ENCODE measurements around the gene COA3. TPM values are rescaled to one million over a fixed set of nuclear protein-coding genes. Genes with fewer than 3 reads are reported as not detected.
A peak's percentile ranks its signal among the peaks of the same experiment; 100 is the strongest.

Gene COA3
- total RNA-seq, 1 experiment from 2014 or later, result 54.2 TPM

DNA sequence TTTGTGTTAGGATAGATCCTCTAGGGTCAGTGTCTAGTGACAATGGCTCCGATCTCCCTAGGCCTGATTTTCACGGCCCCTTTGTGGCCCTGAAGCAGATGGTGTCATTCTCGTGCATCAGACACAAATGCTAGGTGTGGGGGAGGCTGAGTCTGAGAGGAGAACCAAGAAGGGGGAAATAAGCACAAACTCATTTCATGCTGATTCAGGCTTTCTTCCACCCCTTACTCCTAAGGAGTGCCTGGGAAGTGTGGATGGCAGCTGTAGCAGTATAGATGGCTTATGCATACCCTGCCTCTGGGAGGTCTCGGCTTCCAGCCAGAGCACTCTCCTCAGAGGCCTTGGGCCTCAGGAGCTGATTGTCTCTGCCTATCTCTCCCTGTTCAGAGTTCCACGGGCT, 19.9 kb downstream of the COA3 start (continued):
- TF ChIP-seq GTF2I (CRISPR knock-in tag; conservative IDR thresholded peaks at IDR 0.05), result no peak
- TF ChIP-seq FOXJ3 (CRISPR knock-in tag; IDR thresholded peaks at IDR 0.05; ENCODE audit: borderline replicate concordance), result no peak
- TF ChIP-seq, protein P1, sequence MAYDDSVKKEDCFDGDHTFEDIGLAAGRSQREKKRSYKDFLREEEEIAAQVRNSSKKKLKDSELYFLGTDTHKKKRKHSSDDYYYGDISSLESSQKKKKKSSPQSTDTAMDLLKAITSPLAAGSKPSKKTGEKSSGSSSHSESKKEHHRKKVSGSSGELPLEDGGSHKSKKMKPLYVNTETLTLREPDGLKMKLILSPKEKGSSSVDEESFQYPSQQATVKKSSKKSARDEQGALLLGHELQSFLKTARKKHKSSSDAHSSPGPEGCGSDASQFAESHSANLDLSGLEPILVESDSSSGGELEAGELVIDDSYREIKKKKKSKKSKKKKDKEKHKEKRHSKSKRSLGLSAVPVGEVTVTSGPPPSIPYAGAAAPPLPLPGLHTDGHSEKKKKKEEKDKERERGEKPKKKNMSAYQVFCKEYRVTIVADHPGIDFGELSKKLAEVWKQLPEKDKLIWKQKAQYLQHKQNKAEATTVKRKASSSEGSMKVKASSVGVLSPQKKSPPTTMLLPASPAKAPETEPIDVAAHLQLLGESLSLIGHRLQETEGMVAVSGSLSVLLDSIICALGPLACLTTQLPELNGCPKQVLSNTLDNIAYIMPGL (CRISPR knock-in tag; IDR thresholded peaks at IDR 0.05), result no peak
- TF ChIP-seq TEAD1 (CRISPR knock-in tag; IDR thresholded peaks at IDR 0.05), result no peak
- TF ChIP-seq NFYB (CRISPR knock-in tag; conservative IDR thresholded peaks at IDR 0.05; ENCODE audit: low read depth), result no peak
- TF ChIP-seq, protein P2, sequence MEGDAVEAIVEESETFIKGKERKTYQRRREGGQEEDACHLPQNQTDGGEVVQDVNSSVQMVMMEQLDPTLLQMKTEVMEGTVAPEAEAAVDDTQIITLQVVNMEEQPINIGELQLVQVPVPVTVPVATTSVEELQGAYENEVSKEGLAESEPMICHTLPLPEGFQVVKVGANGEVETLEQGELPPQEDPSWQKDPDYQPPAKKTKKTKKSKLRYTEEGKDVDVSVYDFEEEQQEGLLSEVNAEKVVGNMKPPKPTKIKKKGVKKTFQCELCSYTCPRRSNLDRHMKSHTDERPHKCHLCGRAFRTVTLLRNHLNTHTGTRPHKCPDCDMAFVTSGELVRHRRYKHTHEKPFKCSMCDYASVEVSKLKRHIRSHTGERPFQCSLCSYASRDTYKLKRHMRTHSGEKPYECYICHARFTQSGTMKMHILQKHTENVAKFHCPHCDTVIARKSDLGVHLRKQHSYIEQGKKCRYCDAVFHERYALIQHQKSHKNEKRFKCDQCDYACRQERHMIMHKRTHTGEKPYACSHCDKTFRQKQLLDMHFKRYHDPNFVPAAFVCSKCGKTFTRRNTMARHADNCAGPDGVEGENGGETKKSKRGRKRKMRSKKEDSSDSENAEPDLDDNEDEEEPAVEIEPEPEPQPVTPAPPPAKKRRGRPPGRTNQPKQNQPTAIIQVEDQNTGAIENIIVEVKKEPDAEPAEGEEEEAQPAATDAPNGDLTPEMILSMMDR (IDR thresholded peaks at IDR 0.05), result no peak

DNA sequence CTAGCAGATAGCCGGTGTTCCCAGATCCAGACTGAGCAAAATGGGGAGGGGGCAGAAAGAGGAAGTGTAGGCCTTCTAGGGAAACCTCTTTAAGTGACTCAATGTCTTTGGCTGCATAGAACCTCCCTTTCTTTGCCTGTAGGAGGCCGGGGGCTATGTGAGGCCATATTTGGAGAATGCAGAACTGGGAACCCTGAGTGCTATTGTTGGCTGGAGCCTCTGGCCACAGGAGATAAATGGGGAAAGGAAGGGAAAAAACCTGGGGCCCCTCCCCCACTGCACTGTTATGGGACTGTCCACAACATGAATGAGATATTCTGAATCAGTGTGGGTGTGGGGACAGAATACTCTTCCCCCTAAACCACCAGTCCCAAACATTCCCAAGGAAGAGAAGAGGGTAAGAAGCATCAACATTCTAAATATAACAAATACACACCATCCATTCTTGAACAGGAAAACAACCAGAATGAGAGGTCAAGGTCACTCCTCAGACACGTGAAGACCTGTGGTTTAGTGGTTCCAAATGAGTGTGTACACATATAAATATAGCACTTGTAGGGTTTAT, 22.9 kb downstream of the COA3 start:
- ChIA-PET CTCF (no interaction called here), POLR2A (no interaction called here)
- ATAC-seq, result no peak
- peak overlapping the region; percentile 99; the same call in 1 of the 2 replicates for H3K4me3 Mint-ChIP-seq
- no peaks in the 10 kb centered on the region for H3K9me3 Mint-ChIP-seq
- H3K27ac Mint-ChIP-seq, result no peak overlapping the region
- peaks cover 15% of the 10 kb centered on the region for H3K4me1 Mint-ChIP-seq
- H3K27me3 Mint-ChIP-seq (ENCODE audit: low read depth), result no peaks in the 10 kb centered on the region
- TF ChIP-seq HMGA2 (CRISPR knock-in tag; IDR thresholded peaks at IDR 0.05), result no peak
- H3K36me3 Mint-ChIP-seq, result peaks cover 30% of the 10 kb centered on the region
- no peak for DNase-seq (ENCODE audit: low spot score)

DNA sequence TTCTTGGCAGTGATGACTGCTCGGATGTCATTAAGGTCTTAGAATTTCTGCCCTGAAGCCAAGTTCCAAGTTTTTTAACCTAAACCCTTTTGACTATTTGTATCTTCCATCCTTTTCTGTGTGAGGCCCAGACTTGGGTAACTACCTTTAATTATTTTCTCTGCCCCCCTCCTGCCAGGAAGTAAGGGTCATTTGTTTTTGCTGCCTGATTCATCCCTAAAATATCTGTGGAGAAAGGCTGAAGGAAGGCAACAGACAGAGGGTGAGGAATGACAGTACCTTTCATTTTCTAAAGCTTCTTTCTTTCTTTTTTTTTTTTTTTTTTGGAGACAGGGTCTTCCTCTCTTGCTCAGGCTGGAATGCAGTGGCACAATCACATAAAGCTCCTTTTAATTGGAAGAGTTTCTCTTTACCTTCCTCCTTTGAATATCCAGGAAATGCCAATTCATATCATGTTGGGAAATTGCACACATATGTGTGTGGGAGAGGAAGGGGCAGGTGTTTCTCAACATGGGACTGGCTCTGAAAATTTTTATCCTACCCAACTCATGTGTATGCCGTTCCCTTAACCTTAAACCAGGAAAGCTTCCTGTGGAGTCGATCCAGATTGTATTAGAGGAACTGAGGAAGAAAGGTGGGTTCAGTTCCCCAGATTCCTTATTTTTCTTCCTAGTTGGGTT, 24.3 kb downstream of the COA3 start:
- H3K9me3 Mint-ChIP-seq, result no peaks in the 10 kb centered on the region
- POLR2A ChIA-PET, result interaction anchor here (1.4 to 1.6 kb wide), 2 partner anchors 14 to 24 kb away, joined by 5 to 8 read pairs; partner anchors contain the start of genes CNTD1, COA3 and RAMP2
- ATAC-seq, result no peak
- peak overlapping the region; percentile 99 for H3K4me3 Mint-ChIP-seq
- H3K27ac Mint-ChIP-seq, result peak overlapping the region; percentile 97
- DNase-seq (ENCODE audit: low spot score), result no peak
- CTCF ChIA-PET, result interaction anchor here (0.5 to 2.9 kb wide), 7 partner anchors 11 to 927 kb away, joined by 4 to 44 read pairs (median 8); partner anchors contain the start of genes BECN1, PSMC3IP and RAMP2
- peaks cover 8% of the 10 kb centered on the region for H3K4me1 Mint-ChIP-seq
- H3K36me3 Mint-ChIP-seq, result peaks cover 30% of the 10 kb centered on the region
- H3K27me3 Mint-ChIP-seq (ENCODE audit: low read depth), result no peaks in the 10 kb centered on the region
- TF ChIP-seq GABPB1 (CRISPR knock-in tag; IDR thresholded peaks at IDR 0.05) (no peak), CREM (CRISPR knock-in tag; IDR thresholded peaks at IDR 0.05) (no peak), HMGA2 (CRISPR knock-in tag; IDR thresholded peaks at IDR 0.05) (no peak), IRF2 (CRISPR knock-in tag; IDR thresholded peaks at IDR 0.05; ENCODE audit: borderline replicate concordance, low read depth) (no peak), TCF7 (CRISPR knock-in tag; IDR thresholded peaks at IDR 0.05; ENCODE audit: low read depth) (no peak), KAT7 (CRISPR knock-in tag; IDR thresholded peaks at IDR 0.05; ENCODE audit: borderline replicate concordance) (no peak)
- TF ChIP-seq, protein P3, sequence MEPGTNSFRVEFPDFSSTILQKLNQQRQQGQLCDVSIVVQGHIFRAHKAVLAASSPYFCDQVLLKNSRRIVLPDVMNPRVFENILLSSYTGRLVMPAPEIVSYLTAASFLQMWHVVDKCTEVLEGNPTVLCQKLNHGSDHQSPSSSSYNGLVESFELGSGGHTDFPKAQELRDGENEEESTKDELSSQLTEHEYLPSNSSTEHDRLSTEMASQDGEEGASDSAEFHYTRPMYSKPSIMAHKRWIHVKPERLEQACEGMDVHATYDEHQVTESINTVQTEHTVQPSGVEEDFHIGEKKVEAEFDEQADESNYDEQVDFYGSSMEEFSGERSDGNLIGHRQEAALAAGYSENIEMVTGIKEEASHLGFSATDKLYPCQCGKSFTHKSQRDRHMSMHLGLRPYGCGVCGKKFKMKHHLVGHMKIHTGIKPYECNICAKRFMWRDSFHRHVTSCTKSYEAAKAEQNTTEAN (CRISPR knock-in tag; IDR thresholded peaks at IDR 0.05), result no peak
- TF ChIP-seq, protein P4, sequence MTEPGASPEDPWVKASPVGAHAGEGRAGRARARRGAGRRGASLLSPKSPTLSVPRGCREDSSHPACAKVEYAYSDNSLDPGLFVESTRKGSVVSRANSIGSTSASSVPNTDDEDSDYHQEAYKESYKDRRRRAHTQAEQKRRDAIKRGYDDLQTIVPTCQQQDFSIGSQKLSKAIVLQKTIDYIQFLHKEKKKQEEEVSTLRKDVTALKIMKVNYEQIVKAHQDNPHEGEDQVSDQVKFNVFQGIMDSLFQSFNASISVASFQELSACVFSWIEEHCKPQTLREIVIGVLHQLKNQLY (CRISPR knock-in tag; IDR thresholded peaks at IDR 0.05), result no peak
- TF ChIP-seq, protein P5, sequence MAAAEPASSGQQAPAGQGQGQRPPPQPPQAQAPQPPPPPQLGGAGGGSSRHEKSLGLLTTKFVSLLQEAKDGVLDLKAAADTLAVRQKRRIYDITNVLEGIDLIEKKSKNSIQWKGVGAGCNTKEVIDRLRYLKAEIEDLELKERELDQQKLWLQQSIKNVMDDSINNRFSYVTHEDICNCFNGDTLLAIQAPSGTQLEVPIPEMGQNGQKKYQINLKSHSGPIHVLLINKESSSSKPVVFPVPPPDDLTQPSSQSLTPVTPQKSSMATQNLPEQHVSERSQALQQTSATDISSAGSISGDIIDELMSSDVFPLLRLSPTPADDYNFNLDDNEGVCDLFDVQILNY (CRISPR knock-in tag; IDR thresholded peaks at IDR 0.05), result no peak
- TF ChIP-seq, protein P6, sequence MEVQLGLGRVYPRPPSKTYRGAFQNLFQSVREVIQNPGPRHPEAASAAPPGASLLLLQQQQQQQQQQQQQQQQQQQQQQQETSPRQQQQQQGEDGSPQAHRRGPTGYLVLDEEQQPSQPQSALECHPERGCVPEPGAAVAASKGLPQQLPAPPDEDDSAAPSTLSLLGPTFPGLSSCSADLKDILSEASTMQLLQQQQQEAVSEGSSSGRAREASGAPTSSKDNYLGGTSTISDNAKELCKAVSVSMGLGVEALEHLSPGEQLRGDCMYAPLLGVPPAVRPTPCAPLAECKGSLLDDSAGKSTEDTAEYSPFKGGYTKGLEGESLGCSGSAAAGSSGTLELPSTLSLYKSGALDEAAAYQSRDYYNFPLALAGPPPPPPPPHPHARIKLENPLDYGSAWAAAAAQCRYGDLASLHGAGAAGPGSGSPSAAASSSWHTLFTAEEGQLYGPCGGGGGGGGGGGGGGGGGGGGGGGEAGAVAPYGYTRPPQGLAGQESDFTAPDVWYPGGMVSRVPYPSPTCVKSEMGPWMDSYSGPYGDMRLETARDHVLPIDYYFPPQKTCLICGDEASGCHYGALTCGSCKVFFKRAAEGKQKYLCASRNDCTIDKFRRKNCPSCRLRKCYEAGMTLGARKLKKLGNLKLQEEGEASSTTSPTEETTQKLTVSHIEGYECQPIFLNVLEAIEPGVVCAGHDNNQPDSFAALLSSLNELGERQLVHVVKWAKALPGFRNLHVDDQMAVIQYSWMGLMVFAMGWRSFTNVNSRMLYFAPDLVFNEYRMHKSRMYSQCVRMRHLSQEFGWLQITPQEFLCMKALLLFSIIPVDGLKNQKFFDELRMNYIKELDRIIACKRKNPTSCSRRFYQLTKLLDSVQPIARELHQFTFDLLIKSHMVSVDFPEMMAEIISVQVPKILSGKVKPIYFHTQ (CRISPR knock-in tag; IDR thresholded peaks at IDR 0.05), result no peak
- TF ChIP-seq, protein P7, sequence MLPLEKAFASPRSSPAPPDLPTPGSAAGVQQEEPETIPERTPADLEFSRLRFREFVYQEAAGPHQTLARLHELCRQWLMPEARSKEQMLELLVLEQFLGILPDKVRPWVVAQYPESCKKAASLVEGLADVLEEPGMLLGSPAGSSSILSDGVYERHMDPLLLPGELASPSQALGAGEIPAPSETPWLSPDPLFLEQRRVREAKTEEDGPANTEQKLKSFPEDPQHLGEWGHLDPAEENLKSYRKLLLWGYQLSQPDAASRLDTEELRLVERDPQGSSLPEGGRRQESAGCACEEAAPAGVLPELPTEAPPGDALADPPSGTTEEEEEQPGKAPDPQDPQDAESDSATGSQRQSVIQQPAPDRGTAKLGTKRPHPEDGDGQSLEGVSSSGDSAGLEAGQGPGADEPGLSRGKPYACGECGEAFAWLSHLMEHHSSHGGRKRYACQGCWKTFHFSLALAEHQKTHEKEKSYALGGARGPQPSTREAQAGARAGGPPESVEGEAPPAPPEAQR (CRISPR knock-in tag; IDR thresholded peaks at IDR 0.05), result no peak
- TF ChIP-seq, protein P8, sequence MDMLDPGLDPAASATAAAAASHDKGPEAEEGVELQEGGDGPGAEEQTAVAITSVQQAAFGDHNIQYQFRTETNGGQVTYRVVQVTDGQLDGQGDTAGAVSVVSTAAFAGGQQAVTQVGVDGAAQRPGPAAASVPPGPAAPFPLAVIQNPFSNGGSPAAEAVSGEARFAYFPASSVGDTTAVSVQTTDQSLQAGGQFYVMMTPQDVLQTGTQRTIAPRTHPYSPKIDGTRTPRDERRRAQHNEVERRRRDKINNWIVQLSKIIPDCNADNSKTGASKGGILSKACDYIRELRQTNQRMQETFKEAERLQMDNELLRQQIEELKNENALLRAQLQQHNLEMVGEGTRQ (CRISPR knock-in tag; IDR thresholded peaks at IDR 0.05), result no peak
- TF ChIP-seq, protein P9, sequence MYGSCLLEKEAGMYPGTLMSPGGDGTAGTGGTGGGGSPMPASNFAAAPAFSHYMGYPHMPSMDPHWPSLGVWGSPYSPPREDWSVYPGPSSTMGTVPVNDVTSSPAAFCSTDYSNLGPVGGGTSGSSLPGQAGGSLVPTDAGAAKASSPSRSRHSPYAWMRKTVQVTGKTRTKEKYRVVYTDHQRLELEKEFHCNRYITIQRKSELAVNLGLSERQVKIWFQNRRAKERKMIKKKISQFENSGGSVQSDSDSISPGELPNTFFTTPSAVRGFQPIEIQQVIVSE (CRISPR knock-in tag; IDR thresholded peaks at IDR 0.05; ENCODE audit: borderline replicate concordance), result no peak
